Measurements from ENCODE around the gene SECISBP2.

The SECISBP2 gene

DNA sequence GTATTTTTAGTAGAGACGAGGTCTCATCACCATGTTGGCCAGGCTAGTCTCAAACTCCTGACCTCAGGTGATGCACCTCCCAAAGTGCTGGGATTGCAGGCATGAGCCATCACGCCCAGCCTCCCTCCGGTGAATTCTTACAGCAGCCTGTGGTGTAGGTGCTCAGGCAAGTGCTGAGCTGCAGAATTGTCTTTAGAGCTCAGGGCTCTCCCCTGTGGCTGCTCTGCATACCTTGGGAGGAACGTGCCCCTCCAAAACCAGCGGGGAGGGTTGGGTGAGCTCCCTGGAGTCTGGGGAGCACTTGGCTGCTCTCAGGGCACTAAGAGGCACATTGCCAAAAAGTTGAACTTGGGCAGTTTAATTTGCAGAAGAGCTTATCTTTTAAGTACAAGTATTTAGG lies 29.4 kb downstream of the SECISBP2 start:
- TF ChIP-seq CTCF (IDR thresholded peaks at IDR 0.05; ENCODE audit: control insufficient read depth, insufficient read depth, low read depth, low read length, missing control alignments): no peak
- DNase-seq (ENCODE audit: low read depth): no peak
- no peak overlapping the region for H3K4me3 ChIP-seq (ENCODE audit: control insufficient read depth, low read depth, low read length)

GRCh38 chr9:89349607-89350006 lies 31.3 kb downstream of the SECISBP2 start:
- no peak overlapping the region for H3K4me3 ChIP-seq (ENCODE audit: control insufficient read depth, low read depth, low read length)
- no peak for TF ChIP-seq CTCF (IDR thresholded peaks at IDR 0.05; ENCODE audit: control insufficient read depth, insufficient read depth, low read depth, low read length, missing control alignments)
- DNase-seq (ENCODE audit: low read depth): no peak

- DNase-seq (ENCODE audit: low read depth): no peak
- no peak for TF ChIP-seq CTCF (IDR thresholded peaks at IDR 0.05; ENCODE audit: control insufficient read depth, insufficient read depth, low read depth, low read length, missing control alignments)
- no peak overlapping the region for H3K4me3 ChIP-seq (ENCODE audit: control insufficient read depth, low read depth, low read length)
Observed at GRCh38 chr9:89350988-89351557, 32.8 kb downstream of the SECISBP2 start.

- TF ChIP-seq CTCF (IDR thresholded peaks at IDR 0.05; ENCODE audit: control insufficient read depth, insufficient read depth, low read depth, low read length, missing control alignments): no peak
- DNase-seq (ENCODE audit: low read depth): no peak
- no peak overlapping the region for H3K4me3 ChIP-seq (ENCODE audit: control insufficient read depth, low read depth, low read length)
Observed at GRCh38 chr9:89351584-89352300, 33.4 kb downstream of the SECISBP2 start.

DNA sequence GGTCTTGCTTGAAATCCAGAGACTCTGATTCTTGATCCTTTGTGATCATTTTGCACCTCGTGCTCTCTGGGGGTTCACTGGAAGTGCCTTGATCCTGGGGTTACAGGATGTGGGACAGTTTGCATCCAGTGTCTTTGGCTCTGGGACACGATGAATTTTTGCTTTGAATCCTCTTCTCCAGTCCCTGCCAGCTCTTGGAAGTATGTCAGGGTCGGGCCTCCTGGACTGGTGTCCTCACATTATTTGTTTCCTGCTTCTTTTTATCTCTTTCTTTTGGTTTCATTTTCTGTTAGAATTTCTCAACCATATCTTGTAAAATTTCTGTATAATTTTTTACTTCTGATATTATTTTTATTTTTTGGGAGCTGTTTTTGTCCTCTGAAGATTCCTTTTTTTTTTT lies 34.2 kb downstream of the SECISBP2 start:
- TF ChIP-seq CTCF (IDR thresholded peaks at IDR 0.05; ENCODE audit: control insufficient read depth, insufficient read depth, low read depth, low read length, missing control alignments): no peak
- no peak overlapping the region for H3K4me3 ChIP-seq (ENCODE audit: control insufficient read depth, low read depth, low read length)
- DNase-seq (ENCODE audit: low read depth): no peak

DNA sequence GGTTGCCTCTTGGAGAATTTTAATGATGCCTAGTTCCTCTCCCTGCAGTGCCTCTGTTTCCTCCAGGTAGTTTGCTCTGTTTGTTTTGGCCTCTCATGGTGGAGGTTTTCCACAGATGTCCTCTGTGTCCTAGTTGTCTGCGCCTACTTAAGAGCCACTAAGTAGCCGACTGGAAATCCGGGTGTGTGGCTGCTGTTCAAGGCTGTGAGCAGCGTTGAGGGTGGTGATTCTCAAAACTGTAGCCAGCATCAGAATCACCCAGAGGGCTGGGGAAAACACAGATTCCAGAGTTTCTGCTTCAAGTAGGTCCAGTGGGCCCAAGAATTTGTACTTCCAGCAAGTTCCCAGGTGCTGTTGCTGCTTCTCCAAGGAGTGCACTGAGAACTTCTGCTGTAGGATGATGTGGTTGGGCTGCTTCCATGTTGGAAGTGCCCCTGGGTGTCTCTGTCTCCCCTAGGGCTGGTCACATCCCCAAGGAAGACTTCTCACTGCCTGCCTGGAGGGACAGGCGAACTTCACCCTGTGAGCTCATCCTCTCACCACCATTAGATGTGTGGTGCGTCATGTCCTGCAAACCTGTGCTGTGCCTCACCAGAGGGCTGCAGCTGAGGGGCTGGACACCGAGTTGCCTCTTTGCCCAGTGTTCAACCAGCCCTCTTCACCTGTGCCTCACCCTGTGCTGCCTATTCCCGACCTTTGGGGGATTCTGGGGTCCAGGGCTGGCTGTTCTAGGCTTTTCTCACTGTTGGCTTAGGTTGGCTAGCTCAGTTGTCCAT lies 34.8 kb downstream of the SECISBP2 start:
- DNase-seq (ENCODE audit: low read depth): no peak
- no peak overlapping the region for H3K4me3 ChIP-seq (ENCODE audit: control insufficient read depth, low read depth, low read length)
- no peak for TF ChIP-seq CTCF (IDR thresholded peaks at IDR 0.05; ENCODE audit: control insufficient read depth, insufficient read depth, low read depth, low read length, missing control alignments)

Data from AG09309 (cell line).